DOHH2 (cell line): ENCODE data around the gene CAMTA1.

Source experiments
- CTCF ChIP-seq: fragments of 200-600 bp; sonication (generic); IDR thresholded peaks from one replicate; pipeline ENCODE4 v1.5.1; 2014; ENCODE audit warnings: antibody characterized with exemption, mild to moderate bottlenecking, low read depth, low read length; ENCODE audit not compliant: poor library complexity, severe bottlenecking
- EZH2phosphoT487 ChIP-seq: fragments of 200-600 bp; sonication (generic); IDR thresholded peaks from 2 replicates; pipeline ENCODE4 v1.6.1; 2017; ENCODE audit warnings: borderline replicate concordance, mild to moderate bottlenecking, antibody characterized with exemption, low read length, moderate library complexity, mixed read lengths

GRCh38 chr1:6898974-6899539, 113.8 kb downstream of the CAMTA1 start:
- TF ChIP-seq CTCF = no peak
- TF ChIP-seq EZH2phosphoT487 = no peak
